Keratinocyte (primary cell): ENCODE data around the gene STAC.
"Not testable (repeated sequence)": the region's sequence is repeated elsewhere in the genome, so short reads cannot be mapped to it uniquely, and the experiment has no call there.

ENCODE experiments used
- EZH2 ChIP-seq: IDR thresholded peaks from one replicate; pipeline ENCODE4 v1.6.1; 2012; ENCODE audit warnings: inconsistent platforms, mild to moderate bottlenecking, low read length, moderate library complexity
- TF ChIP-seq, protein P1 (sequence below), 3 experiments: IDR thresholded peaks in 1 of 3; conservative IDR thresholded peaks in 1 of 3; optimal IDR thresholded peaks in 1 of 3; 2 replicates in 2 of 3; 3 replicates in 1 of 3; pipeline versions ENCODE3 to v1.5.1; 2011; ENCODE audit warnings: low read length in 3 of 3, mild to moderate bottlenecking in 3 of 3, moderate library complexity in 2 of 3, control low read depth in 1 of 3, inconsistent platforms in 1 of 3; ENCODE audit not compliant: insufficient read depth in 2 of 3; ENCODE audit errors: extremely low read depth in 1 of 3

GRCh38 chr3:36453896-36454295 lies 73.6 kb downstream of the STAC start:
- TF ChIP-seq, protein P1, sequence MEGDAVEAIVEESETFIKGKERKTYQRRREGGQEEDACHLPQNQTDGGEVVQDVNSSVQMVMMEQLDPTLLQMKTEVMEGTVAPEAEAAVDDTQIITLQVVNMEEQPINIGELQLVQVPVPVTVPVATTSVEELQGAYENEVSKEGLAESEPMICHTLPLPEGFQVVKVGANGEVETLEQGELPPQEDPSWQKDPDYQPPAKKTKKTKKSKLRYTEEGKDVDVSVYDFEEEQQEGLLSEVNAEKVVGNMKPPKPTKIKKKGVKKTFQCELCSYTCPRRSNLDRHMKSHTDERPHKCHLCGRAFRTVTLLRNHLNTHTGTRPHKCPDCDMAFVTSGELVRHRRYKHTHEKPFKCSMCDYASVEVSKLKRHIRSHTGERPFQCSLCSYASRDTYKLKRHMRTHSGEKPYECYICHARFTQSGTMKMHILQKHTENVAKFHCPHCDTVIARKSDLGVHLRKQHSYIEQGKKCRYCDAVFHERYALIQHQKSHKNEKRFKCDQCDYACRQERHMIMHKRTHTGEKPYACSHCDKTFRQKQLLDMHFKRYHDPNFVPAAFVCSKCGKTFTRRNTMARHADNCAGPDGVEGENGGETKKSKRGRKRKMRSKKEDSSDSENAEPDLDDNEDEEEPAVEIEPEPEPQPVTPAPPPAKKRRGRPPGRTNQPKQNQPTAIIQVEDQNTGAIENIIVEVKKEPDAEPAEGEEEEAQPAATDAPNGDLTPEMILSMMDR (optimal IDR thresholded peaks at IDR 0.05 in 1 of 3, IDR thresholded peaks at IDR 0.05 in 1 of 3, conservative IDR thresholded peaks at IDR 0.05 in 1 of 3; ENCODE audit: extremely low read depth in 1 of 3, insufficient read depth in 2 of 3, low read length in 3 of 3), result not testable (repeated sequence)
- not testable (repeated sequence) for TF ChIP-seq EZH2
